Motor neuron (in vitro differentiated cells): ENCODE results near the gene ADGRG4. TPM values are rescaled to one million over a fixed set of nuclear protein-coding genes. Genes with fewer than 3 reads are reported as not detected.
A peak's percentile ranks its signal among the peaks of the same experiment; 100 is the strongest.
"Not testable (repeated sequence)": the region's sequence is repeated elsewhere in the genome, so short reads cannot be mapped to it uniquely, and the experiment has no call there.

Experiments
- ATAC-seq, 8 experiments: fragments of 200-7000 bp; cut with Tn5 transposase; replicated peaks in 6 of 8; 2 replicates each; pipeline ENCODE4 v1.8.0; 2021; ENCODE audit warnings: mild to moderate bottlenecking in 8 of 8, moderate library complexity in 8 of 8
- H3K27ac ChIP-seq, 2 donors: fragments of 250-450 bp; sonication (Bioruptor Pico); 2 replicates each; pipeline ENCODE4 v1.9.0; 2021; ENCODE audit warnings: antibody characterized with exemption in 2 of 2, mild to moderate bottlenecking in 2 of 2, moderate library complexity in 1 of 2
- H3K4me1 ChIP-seq, 2 donors: fragments of 250-450 bp; sonication (Bioruptor Pico); replicated peaks in 1 of 2; 2 replicates each; pipeline ENCODE4 v1.6.1; 2021; ENCODE audit warnings: antibody characterized with exemption in 2 of 2, mild to moderate bottlenecking in 2 of 2, moderate library complexity in 1 of 2
- H3K4me3 ChIP-seq, 5 donors: fragments of 250-450 bp; sonication (Bioruptor Pico); 2 replicates each; pipeline ENCODE4 v1.9.0; 2021; ENCODE audit warnings: antibody characterized with exemption in 5 of 5, mild to moderate bottlenecking in 5 of 5, moderate library complexity in 4 of 5
- WGBS, 10 experiments: fragments of 450-650 bp; shearing (Covaris generic); methylation state at CpG; one replicate each; pipeline ENCODE4 v1.0.0; 2022; 5-methylcytosine and 5-hydroxymethylcytosine counted together
- in situ Hi-C, 9 experiments: fragments of 400-800 bp; cut with MboI; loops; one replicate each; pipeline ENCODE4 v1.15.0; 2021; ENCODE audit warnings: low sequenced_read_pairs in 9 of 9, low pct_unique_long_range_greater_than_20kb in 2 of 9; ENCODE audit not compliant: unreplicated experiment in 9 of 9
- total RNA-seq, 8 experiments: library from RNA; unstranded; fragments of 300-600 nt; gene quantifications; 2 replicates each; pipeline versions ENCODE4 v1.2.3 to v1.2.4, GENCODE V29; 2022

ADGRG4 gene
- total RNA-seq, 8 experiments from 2014 or later = under 0.01 to 0.17 (median 0.04) TPM; not detected in 1

- H3K4me3 ChIP-seq = no peak overlapping the region
- no peak overlapping the region for H3K27ac ChIP-seq
- in situ Hi-C loops = no loop called here
- 33% methylated on average over 1 of the region's 1 CpG; no CpG with 5 or more reads in 9 of the 10 experiments for WGBS, 10 experiments
- H3K4me1 ChIP-seq = no peaks in the 10 kb centered on the region
- ATAC-seq = no peak
Observed at GRCh38 chrX:136269921-136270320, 30.8 kb upstream of the ADGRG4 start.

DNA sequence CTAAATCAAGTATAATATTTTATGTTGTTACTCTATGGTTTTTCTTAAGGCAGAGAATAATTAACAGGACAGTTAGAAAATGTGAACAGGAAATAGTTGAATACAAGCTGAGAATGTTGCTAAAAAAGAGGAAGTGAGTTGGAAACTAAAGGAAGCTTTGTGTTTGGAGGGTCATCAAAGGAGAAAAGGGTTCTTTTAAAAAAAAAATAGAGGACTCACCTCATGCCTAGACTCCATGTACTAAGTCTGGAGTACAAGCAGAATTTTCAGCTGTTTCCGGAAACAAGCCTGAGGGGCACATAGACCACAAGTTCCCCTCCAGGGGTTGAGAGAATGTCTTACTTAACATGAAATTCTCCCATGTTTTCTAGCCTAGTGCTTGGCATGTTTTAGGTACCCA lies 29.5 kb upstream of the ADGRG4 start:
- Histone ChIP-seq H3K4me1 (no peaks in the 10 kb centered on the region), H3K27ac (no peak overlapping the region), H3K4me3 (no peak overlapping the region)
- in situ Hi-C loops = no loop called here
- no peak for ATAC-seq
- 71 to 100% methylated on average over 1 of the region's 1 CpG; no CpG with 5 or more reads in 8 of the 10 experiments for WGBS, 10 experiments

DNA sequence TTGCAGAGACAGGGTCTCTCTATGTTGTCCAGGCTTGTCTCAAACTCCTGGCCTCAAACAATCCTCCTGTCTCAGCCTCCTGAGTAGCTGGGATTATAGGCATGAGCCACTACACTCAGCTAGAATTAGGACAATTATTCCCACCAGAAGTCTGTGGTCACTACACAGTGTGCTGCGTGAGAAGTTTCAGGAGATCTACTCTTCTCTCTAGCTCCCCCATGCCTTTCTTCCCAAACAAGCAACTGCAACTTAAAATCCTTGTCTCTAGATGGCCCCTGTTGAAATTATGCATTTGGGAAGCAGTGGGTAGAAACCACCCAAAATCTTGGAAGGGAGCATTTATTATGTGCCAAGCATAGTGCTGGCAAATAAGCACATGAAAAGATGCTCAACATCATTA lies 28.4 kb upstream of the ADGRG4 start:
- Histone ChIP-seq H3K4me1 (no peaks in the 10 kb centered on the region), H3K4me3 (no peak overlapping the region), H3K27ac (no peak overlapping the region)
- WGBS, 10 experiments = 14 to 33% methylated on average over 1 of the region's 1 CpG; no CpG with 5 or more reads in 8 of the 10 experiments
- in situ Hi-C loops = no loop called here
- no peak for ATAC-seq

GRCh38 chrX:136273986-136274385 lies 26.8 kb upstream of the ADGRG4 start:
- Histone ChIP-seq H3K4me3 (no peak overlapping the region), H3K27ac (no peak overlapping the region), H3K4me1 (no peaks in the 10 kb centered on the region)
- 50% methylated on average over 1 of the region's 1 CpG; no CpG with 5 or more reads in 9 of the 10 experiments for WGBS, 10 experiments
- no peak for ATAC-seq
- in situ Hi-C loops = no loop called here

GRCh38 chrX:136275553-136275952 lies 25.2 kb upstream of the ADGRG4 start:
- H3K4me3 ChIP-seq = no peak overlapping the region
- H3K4me1 ChIP-seq = no peaks in the 10 kb centered on the region
- no peak for ATAC-seq
- in situ Hi-C loops = no loop called here
- H3K27ac ChIP-seq = no peak overlapping the region
- WGBS, 10 experiments = 17% methylated on average over 2 of the region's 4 CpGs; no CpG with 5 or more reads in 9 of the 10 experiments

- H3K4me3 ChIP-seq, ATAC-seq, in situ Hi-C loops, H3K4me1 ChIP-seq, H3K27ac ChIP-seq: not testable (repeated sequence)
- WGBS, 10 experiments = 33 to 100% (median 92%) methylated on average over 1 to 4 of the region's 5 CpGs; no CpG with 5 or more reads in 4 of the 10 experiments
Observed at GRCh38 chrX:136286375-136286774, 14.4 kb upstream of the ADGRG4 start.

DNA sequence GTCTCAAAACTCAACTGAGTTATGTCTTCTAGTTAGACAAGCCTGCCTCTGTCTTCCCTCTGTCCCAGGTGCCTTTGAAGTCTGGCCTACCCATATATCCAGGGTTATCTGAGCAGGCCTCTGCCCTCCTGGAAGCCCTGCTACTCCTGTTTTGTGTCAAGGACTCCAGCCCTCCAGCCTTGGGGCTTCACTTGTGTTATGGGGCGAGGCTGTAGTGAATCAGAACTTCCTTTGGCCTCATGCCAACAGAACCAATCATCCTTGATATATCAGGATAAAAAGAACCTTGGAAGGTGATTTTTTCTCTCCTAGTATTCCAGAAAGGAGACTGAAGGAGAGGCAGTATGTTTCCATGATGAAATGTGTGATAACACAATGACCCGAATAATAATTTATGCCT lies 8.9 kb upstream of the ADGRG4 start:
- Histone ChIP-seq H3K4me3 (no peak overlapping the region), H3K27ac (no peak overlapping the region), H3K4me1 (no peaks in the 10 kb centered on the region)
- 36 to 100% (median 61%) methylated on average over 1 to 2 of the region's 2 CpGs; no CpG with 5 or more reads in 6 of the 10 experiments for WGBS, 10 experiments
- ATAC-seq = no peak
- in situ Hi-C loops = no loop called here

DNA sequence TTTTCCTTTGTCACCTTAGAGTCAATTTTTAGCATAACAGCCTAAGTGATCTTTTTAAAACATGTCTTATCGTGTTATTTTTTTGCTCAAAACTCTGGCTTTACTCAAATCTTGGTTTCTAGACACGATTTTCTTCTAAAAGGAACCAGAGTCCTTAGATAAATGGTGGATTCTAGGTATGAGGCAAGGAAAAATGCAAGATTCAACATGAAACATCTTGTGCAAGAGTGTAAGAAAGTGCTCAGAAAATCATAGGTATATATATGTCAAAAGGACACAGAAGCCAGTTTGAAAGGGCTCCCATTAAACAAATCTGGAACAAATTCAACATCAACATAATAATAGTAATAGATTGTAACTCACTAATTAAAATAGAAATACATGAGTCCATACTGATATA lies 8.1 kb upstream of the ADGRG4 start:
- 0 to 70% (median 39%) methylated on average over 1 to 2 of the region's 2 CpGs; no CpG with 5 or more reads in 4 of the 10 experiments for WGBS, 10 experiments
- H3K4me3 ChIP-seq = no peak overlapping the region
- in situ Hi-C loops = no loop called here
- no peaks in the 10 kb centered on the region for H3K4me1 ChIP-seq
- no peak for ATAC-seq
- no peak overlapping the region for H3K27ac ChIP-seq

DNA sequence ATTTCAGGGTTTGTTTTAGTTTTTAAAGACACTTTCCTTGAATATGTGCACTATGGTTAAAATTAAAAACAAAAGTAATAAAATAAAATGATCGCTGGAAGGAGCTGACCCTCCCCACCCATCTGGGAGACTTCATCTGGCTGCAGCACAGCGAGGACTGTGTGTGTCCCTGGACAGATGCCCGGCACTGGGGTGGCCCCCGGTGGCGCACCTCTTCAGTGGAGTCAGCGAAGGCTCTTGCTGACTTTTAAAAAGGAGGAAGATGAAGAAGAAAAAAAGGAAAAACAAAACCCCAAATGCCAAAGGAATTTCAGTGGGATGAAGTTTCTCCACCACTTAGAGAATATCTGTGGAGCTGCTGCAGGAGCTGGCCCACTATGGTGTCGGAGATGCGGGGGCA lies 5.4 kb upstream of the ADGRG4 start:
- WGBS, 10 experiments = 37 to 100% (median 51%) methylated on average over 2 to 3 of the region's 8 CpGs; no CpG with 5 or more reads in 7 of the 10 experiments

GRCh38 chrX:136303041-136303440 lies 2.3 kb downstream of the ADGRG4 start:
- no peaks in the 10 kb centered on the region for H3K4me1 ChIP-seq
- ATAC-seq = no peak
- no peak overlapping the region for H3K27ac ChIP-seq
- 0 to 70% (median 60%) methylated on average over 1 to 2 of the region's 3 CpGs; no CpG with 5 or more reads in 7 of the 10 experiments for WGBS, 10 experiments
- in situ Hi-C loops = no loop called here
- no peak overlapping the region for H3K4me3 ChIP-seq

More for the DNA sequence above, 5.4 kb upstream of the ADGRG4 start:
- in situ Hi-C loops = no loop called here
- H3K27ac ChIP-seq = no peak overlapping the region
- H3K4me3 ChIP-seq = no peak overlapping the region
- no peak for ATAC-seq
- no peaks in the 10 kb centered on the region for H3K4me1 ChIP-seq

GRCh38 chrX:136304493-136304892 lies 3.7 kb downstream of the ADGRG4 start:
- Histone ChIP-seq H3K27ac (no peak overlapping the region), H3K4me3 (no peak overlapping the region), H3K4me1 (no peaks in the 10 kb centered on the region)
- in situ Hi-C loops = no loop called here
- no peak for ATAC-seq
- WGBS, 10 experiments = 52% methylated on average over 3 of the region's 3 CpGs; no CpG with 5 or more reads in 9 of the 10 experiments

DNA sequence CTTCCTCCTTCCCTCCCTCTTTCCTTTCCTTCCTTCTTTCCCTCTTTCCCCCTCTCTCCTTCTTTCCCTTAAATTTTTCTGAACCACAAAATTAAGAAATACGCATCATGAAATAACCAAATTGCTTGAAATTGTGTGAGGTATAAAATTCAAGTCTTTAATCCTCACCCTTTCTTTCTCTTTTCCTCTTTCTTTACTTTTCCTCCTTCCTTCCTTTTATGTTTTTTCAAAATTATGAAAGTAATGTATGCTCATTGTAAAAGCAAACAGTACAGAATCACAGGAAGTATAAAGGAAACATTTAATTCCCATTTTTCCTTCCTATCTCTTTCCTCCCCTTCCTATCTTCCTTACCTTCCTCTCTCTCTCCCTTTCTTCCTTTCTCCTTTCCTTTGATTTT lies 5.4 kb downstream of the ADGRG4 start:
- H3K27ac ChIP-seq = no peak overlapping the region
- 0 to 100% (median 83%) methylated on average over 1 of the region's 1 CpG; no CpG with 5 or more reads in 3 of the 10 experiments for WGBS, 10 experiments
- no peak for ATAC-seq
- H3K4me3 ChIP-seq = no peak overlapping the region
- H3K4me1 ChIP-seq = no peaks in the 10 kb centered on the region
- in situ Hi-C loops = no loop called here

DNA sequence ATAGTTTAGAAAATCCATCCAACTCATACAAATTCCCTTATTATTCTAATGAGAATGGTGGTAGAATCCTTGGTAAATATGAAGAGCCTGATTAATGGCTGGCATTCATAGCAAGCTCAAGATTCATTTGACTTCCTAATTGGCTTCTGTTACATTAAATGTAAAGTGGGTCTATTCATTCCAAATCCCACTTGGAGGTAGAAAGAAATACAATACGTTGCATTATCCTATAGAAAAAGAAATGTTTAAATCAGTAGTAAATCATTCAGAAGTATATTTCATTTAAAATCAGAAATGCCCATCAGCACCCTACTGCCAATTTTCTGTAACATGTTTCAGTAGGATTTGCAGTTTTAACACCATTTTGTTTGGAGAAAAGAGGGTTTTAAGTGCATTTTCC lies 6.7 kb downstream of the ADGRG4 start:
- no peaks in the 10 kb centered on the region for H3K4me1 ChIP-seq
- ATAC-seq = no peak
- H3K4me3 ChIP-seq = no peak overlapping the region
- in situ Hi-C loops = no loop called here
- no peak overlapping the region for H3K27ac ChIP-seq
- WGBS, 10 experiments = 0 to 67% (median 17%) methylated on average over 1 of the region's 1 CpG; no CpG with 5 or more reads in 6 of the 10 experiments

- in situ Hi-C loops = no loop called here
- 0 to 63% (median 51%) methylated on average over 1 to 2 of the region's 2 CpGs; no CpG with 5 or more reads in 7 of the 10 experiments for WGBS, 10 experiments
- ATAC-seq = peak in 1 of 8 experiments; percentile 20
- Histone ChIP-seq H3K4me3 (no peak overlapping the region), H3K4me1 (no peaks in the 10 kb centered on the region), H3K27ac (no peak overlapping the region)
Observed at GRCh38 chrX:136310411-136310810, 9.6 kb downstream of the ADGRG4 start.
